ENCODE measurements around the gene SACS.
"Not testable (repeated sequence)": the region's sequence is repeated elsewhere in the genome, so short reads cannot be mapped to it uniquely, and the experiment has no call there.

SACS gene

DNA sequence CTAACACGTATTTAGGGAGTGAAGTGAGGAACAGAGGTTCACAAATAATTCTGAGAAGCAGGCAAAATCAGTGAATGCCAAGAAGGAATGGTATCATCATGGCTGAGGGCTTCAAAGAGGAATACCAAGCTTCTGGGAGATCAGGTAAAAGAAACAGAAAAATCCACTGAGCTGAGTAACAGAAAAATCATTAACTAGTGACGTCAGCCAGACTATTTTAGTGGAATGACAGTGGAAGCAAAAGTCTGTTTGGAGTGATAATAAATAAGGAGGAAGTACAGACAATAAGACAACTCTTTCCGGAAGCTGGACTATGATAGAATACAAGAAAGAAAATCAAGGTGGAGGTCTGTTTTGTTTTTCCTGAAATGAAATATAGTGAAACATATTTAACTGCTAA is 83.5 kb downstream of the SACS start:
- no peak for DNase-seq

- no peak for DNase-seq
Observed at GRCh38 chr13:23349161-23349897, 84.2 kb downstream of the SACS start.

GRCh38 chr13:23348262-23349127 is 85.0 kb downstream of the SACS start:
- no peak for DNase-seq

DNA sequence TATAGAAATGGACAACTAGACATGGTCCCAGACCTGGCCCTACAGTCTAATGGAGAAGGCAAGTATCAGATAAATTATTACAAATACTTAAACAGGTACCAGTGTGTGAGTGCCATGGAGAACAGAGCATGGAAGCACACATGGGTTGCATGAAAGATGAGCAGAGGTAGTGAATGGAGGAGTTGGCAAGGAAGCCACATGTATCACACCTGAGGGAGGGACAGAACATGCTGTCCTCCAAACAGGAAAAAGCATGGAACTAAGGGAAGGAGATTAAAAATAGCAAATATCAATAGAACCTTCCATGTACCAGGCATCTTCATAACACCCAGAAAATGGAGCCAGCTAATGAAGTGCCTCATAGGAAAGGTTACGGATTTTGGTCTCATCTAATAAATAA is 85.9 kb downstream of the SACS start:
- no peak for DNase-seq

DNA sequence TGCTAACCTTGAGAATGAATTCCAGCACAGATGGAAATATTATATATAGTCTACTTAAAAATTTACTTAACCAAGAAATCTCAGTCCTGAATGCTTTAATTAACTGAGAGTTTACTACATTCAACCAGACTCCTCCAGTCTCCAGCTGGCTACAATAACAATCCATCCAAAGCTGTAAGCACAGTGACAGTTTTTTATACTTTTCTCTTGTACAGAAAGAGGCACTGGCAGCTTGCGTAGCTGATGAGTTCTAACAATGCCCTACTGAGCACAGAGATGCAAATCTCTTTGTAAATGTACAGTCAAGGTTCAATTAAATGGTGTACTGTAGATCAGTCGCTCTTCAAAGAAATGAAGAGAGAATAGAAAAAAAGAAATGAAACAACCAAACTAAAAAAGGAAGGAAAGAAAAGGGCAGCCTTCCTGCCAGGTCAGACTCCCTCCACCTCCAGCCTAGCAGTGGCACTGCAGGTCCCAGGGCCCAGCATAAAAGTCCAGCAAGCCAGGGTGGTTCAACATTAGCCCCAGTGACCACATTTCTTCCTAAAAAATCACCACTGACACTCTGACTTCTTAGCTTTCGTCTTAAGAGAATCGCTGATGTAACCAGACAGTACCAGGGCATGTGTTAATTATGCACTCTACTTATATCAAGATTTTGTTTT is 88.4 kb downstream of the SACS start:
- DNase-seq, result no peak

- DNase-seq, result no peak
Observed at GRCh38 chr13:23339225-23339624, 94.3 kb downstream of the SACS start.

DNA sequence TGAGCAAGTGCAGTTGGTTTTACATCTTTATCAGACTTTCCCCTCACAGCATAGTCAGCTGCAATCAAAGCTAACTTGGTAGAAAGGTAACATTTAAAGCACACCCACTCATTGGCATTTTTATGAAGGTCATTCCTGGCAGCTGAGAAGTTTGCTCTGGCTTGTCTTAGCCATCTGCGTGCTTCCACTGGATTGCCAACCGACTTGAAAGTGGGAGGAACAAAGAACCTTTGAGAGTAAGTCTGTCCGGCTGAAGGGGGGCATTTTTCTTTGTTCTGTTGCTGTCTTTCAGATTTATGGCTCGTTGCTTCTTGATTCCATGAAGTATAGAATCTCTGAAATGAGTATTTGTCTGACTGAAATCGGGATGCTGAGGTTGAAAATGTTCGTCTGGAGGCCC is 103.1 kb downstream of the SACS start:
- DNase-seq, result no peak

DNA sequence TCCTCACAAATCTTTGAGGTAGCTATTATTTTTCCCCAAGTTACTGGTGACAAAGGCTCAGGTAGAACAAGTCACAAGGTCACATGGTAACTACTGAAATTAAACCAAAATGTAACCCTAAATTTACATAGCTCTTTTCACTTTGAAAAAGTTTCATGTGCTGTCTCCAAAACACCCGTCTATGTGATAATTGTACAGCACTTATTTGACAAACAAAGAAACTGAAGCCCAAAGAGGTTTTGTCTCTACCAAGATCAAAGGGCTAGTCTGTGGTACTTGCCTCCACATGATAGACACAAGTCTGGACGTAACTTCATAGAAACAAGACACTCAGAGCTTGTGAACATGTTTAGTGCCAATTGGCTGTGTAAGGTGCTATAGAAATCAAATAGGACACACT is 108.3 kb downstream of the SACS start:
- no peak for DNase-seq

GRCh38 chr13:23323946-23324709 is 109.4 kb downstream of the SACS start:
- no peak for DNase-seq

DNA sequence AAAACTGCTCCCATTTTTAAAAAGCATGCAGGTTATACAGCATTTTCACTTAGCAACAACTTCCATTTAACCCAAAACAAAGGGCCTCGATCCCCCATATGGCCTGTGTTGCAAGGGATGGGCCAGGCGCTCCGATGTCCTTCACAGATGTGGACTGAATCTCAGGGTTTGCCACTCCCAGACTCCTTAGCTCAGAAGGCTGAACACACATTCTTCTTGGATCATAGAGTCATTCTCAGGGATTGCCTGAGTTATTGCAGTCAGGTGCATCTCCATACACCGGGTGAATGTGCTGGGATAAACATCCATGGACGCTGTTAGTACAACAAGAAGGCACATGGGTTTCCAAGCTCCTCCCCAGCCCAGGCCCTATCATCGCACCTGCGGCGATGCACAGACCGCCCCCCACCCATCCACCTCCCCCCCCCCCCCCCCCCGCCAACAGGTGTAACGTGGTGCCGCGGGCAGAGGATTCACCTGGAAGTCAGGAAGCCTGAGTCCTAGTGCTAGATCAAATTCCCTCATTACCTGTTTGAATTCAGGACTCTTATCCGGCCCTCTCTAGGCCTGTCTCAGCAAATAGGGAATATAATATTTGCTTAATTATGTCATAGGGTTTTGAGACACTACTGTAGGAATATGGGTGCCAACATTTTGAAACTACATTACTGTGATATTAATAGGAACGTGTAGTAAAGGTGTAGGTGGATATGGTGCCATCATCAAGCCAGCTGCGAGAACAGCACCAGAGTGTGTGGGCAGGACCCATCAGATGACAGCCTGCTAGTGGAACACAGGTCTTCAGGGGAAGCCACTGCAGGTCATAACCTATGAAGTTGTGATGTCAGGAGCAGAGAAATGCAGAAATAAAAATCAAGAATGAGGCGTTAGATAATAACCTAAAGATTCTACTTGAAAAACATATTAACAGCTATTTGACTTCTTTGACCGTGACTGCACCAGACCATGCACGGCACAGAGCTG is 110.9 kb downstream of the SACS start:
- no peak for DNase-seq

DNA sequence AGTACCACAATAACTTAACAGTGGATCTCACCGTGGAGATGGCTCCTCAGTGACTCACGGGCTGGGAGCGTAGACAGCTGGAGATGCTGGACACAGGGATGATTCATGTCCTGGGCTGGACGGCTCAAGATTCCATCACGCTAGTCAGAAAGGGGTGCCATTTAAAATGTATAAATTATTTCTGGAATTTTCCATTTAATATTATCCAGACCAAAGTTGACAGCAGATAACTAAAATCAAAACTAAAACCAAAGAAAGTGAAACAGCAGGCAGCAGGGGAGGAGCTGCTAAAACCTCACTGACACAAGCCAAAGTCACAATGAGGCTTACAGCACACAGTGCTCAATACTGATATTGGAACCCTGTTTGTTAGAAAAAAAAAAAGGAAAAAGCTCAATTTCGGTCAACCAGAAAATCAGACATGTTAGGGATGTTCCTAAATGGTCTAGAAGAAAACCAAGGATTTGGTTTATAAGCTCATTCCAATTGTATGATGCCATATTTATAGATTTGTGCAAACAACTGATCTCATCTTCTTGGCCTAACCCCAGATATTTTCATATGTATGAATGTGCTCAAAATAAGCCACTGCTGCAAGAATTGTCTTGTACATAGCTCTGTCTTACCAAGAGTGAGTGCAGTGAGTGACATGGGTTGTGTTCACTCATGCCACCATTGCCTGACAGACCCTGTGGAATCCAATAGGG is 111.8 kb downstream of the SACS start:
- DNase-seq, result no peak

- DNase-seq, result no peak
Observed at GRCh38 chr13:23320926-23321534, 112.5 kb downstream of the SACS start.

DNA sequence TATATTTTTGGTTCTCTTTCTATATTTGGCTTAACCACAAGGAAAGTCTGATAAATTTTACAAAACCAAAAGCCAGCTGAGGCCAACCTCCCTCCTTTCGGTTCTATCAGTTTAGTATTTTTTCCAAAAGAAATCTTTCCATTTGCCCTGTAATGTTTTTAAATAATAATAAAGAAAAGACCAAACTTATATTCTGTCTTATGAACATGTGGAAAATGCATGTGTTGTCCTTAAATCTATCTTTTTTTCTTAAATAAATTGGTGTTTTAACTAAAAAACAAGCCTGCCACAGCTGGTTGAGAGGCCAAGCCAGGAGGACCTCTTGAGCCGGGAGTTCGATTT is 113.6 kb downstream of the SACS start:
- no peak for DNase-seq

DNA sequence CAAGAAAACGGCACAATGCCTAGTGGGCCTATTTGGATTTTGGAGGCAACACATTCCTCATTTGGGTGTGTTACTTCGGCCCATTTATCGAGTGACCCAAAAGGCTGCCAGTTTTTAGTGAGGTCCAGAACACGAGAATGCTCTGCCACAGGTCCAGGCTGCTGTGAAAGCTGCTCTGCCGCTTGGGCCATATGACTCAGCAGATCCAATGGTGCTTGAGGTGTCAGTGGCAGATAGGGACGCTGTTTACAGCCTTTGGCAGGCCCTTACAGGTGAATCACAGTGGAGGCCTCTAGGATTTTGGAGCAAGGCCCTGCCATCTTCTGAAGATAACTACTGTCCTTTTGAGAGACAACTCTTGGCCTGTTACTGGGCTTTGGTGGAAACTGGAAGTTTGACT is 118.7 kb downstream of the SACS start:
- not testable (repeated sequence) for DNase-seq

DNA sequence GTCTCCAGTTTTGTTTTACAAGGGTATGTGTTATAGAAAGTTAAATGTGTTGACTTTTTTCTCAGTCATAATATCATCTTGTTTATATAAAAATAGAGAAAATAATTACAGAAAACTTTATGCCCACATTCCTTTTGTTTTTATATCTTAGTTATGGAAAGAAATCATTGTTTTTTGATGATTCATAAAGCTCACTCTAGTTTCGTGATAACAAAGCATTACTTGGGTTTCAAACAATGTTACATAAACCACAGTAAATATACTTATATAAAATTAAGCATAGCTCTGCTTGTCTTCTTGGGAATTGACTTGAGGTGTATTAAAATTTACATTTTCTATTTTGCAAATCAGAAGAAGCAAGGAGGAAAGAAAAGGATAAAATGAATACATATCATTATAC is 140.9 kb downstream of the SACS start:
- no peak for DNase-seq

DNA sequence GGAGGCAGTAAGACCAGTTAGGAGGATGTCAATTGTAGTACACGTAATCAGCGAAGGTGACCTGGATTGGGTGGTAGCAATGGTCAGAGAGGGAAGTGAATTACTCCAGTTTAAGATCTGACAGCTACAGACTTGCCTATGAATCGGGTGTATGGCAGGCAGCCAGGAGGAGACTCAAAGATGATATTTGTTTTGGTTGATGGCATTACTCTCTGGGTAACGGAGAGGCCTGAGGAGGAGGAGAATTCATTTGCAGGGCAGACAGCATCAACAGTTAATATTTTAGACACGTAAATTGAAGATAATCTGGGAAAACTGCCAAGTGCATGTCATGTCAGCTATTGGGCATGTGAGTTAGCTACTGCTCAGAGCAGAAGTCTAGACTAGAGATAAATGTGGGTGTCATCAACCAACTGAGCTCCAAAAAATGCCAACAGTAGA is 143.6 kb downstream of the SACS start:
- no peak for DNase-seq

DNA sequence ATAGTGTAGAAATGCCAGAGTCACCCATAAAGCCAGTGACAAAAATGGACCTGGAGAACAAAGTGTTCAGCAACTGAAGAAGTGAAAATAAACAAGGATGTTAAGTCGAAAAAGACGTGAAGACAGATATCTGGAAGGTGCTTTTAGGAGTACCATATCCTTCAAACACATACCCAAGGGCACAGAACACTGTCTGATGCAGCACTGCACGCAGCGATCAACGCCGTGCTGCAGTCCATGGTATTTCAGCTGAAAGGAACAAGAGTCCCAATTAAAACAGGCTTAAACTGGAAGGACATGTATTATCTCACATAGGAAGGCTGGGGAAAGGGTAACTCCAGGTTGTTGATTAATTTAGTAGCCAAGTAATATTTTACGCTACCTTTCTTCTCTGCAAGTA is 144.5 kb downstream of the SACS start:
- DNase-seq, result no peak

DNA sequence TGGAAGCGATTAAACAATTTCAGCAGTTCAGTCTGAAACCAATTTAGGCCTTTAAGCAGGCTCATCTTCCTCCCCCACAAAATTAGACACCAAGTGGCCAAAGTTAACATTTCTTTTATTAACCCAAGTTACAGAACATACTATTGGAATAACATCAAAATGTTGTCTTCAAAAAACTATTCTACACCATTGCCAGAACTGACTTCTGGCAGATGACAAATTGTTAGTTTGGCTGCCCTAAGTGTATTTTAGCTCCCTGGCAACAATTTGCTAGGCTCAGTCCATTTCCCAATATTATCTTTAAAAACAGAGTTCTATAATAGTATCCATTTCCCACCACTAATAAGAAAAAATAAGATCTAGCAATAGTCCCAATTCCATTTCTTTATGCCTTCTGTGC is 144.9 kb downstream of the SACS start:
- no peak for DNase-seq

DNA sequence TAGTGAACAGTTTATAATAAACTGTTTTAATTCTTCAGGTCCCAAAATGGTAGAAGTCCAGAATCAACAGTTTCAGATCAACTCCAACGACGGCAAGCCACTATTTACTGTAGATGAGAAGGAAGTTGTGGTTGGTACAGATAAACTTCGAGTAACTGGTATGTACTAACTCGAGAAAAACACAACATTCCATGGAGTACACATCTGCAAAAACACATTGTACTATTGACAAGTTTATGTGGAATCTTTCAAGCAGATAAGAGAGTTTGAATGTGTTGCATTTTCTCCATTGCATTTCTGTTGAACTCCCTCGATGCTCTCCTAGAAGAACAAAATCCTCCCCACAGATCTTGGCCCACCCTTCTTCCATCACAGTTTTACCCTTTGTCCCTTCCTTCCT is 154.2 kb downstream of the SACS start:
- DNase-seq, result no peak
